ENCODE results near the gene RTN4. TPM values are rescaled to one million over a fixed set of nuclear protein-coding genes. Genes with fewer than 3 reads are reported as not detected.

RTN4 gene
- total RNA-seq, 4 donors from 2014 or later = 183 to 259 (median 244) TPM

- H3K27ac ChIP-seq = peak overlapping the region; percentile 89 to 93 (median 91)
- in situ Hi-C loops (cut with MboI; ENCODE audit: low sequenced_read_pairs in 4 of 4) = no loop called here
- no peak overlapping the region for H3K4me3 ChIP-seq
- ATAC-seq (peak; percentile 57 to 70), DNase-seq (peak; percentile 53 to 73)
- no peaks in the 10 kb centered on the region for H3K9me3 ChIP-seq
- H3K27me3 ChIP-seq = no peaks in the 10 kb centered on the region
- peaks cover 65 to 88% of the 10 kb centered on the region in 2 donors for H3K4me1 ChIP-seq
- intact Hi-C loops (cut with DNase I; ENCODE audit: low total_unique reads) = loop anchor here (5.0 kb wide), 1 partner anchor 81 kb away; no protein-coding TSS in a partner anchor
- H3K36me3 ChIP-seq = no peaks in the 10 kb centered on the region
- TF ChIP-seq POLR2A (IDR thresholded peaks at IDR 0.05) (peak in 1 of 2 donors; percentile 18), CTCF (IDR thresholded peaks at IDR 0.05 in 4 of 5, conservative IDR thresholded peaks at IDR 0.05 in 1 of 5) (no peak)
Observed at GRCh38 chr2:54966165-54966832, 84.0 kb downstream of the RTN4 start.

- H3K36me3 ChIP-seq = no peaks in the 10 kb centered on the region
- in situ Hi-C loops (cut with MboI; ENCODE audit: low sequenced_read_pairs in 4 of 4) = no loop called here
- no peaks in the 10 kb centered on the region for H3K9me3 ChIP-seq
- TF ChIP-seq POLR2A (IDR thresholded peaks at IDR 0.05) = no peak
- no peak for TF ChIP-seq CTCF (IDR thresholded peaks at IDR 0.05 in 4 of 5, conservative IDR thresholded peaks at IDR 0.05 in 1 of 5)
- intact Hi-C loops (cut with DNase I; ENCODE audit: low total_unique reads) = loop anchor here (5.0 kb wide), 1 partner anchor 82 kb away; no protein-coding TSS in a partner anchor
- H3K27ac ChIP-seq = peak overlapping the region; percentile 89 to 93 (median 91)
- no peak for DNase-seq
- no peaks in the 10 kb centered on the region for H3K27me3 ChIP-seq
- peaks cover 57 to 79% of the 10 kb centered on the region in 2 donors for H3K4me1 ChIP-seq
- no peak for ATAC-seq
- no peak overlapping the region for H3K4me3 ChIP-seq
Observed at GRCh38 chr2:54965425-54965824, 84.8 kb downstream of the RTN4 start.

DNA sequence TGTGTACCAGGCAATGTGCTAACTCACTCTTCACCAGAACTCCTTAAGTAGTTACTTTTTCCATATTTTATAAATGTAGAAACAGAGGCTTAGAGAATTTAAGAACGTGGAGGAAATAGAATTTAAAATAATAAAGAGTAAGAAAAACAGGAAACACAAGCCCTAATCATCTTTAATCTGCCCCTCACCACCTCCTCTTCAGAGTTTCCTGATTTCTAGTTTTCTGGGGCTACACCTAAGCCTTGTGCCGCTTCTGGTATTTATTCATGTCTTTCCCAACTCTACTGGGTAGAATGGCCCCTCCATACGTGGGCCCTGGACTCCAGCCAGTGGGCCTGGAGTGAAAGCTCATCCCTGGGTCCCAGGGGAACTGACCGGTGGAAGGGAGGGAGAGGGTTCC, 85.4 kb downstream of the RTN4 start:
- no peak for TF ChIP-seq CTCF (IDR thresholded peaks at IDR 0.05 in 4 of 5, conservative IDR thresholded peaks at IDR 0.05 in 1 of 5)
- no peak for TF ChIP-seq POLR2A (IDR thresholded peaks at IDR 0.05)
- intact Hi-C loops (cut with DNase I; ENCODE audit: low total_unique reads) (loop anchor here (5.0 kb wide), 1 partner anchor 82 kb away; no protein-coding TSS in a partner anchor), in situ Hi-C loops (cut with MboI; ENCODE audit: low sequenced_read_pairs in 4 of 4) (no loop called here)
- no peak for ATAC-seq
- DNase-seq = no peak
- H3K9me3 ChIP-seq = no peaks in the 10 kb centered on the region
- H3K4me1 ChIP-seq = peaks cover 53 to 73% of the 10 kb centered on the region in 2 donors
- H3K36me3 ChIP-seq = no peaks in the 10 kb centered on the region
- H3K4me3 ChIP-seq = no peak overlapping the region
- H3K27ac ChIP-seq = peak overlapping the region; percentile 5 to 93 (median 90)
- H3K27me3 ChIP-seq = no peaks in the 10 kb centered on the region

DNA sequence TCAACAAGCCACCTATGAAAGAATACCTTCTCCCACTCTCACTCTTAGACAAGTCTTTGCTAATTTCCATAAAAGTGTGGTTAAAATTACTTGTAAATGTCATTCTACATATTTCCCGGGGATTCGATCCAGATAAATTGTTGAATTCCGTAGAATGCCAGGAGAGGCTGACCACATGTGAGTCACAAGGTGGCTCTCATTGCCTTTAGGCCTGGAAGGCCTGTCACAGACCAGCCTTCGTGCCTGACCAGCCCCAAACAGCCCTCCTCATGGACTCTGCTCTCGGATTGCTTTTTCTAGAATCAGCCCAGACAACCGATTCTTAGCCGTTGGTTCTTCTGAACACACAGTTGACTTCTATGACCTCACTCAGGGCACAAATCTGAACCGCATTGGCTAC, 86.0 kb downstream of the RTN4 start:
- no peak for DNase-seq
- TF ChIP-seq CTCF (IDR thresholded peaks at IDR 0.05 in 4 of 5, conservative IDR thresholded peaks at IDR 0.05 in 1 of 5) (no peak), POLR2A (IDR thresholded peaks at IDR 0.05) (no peak)

More for the DNA sequence above, 86.0 kb downstream of the RTN4 start:
- ATAC-seq = no peak
- peaks cover 48 to 68% of the 10 kb centered on the region in 2 donors for H3K4me1 ChIP-seq
- H3K27me3 ChIP-seq = no peaks in the 10 kb centered on the region
- in situ Hi-C loops (cut with MboI; ENCODE audit: low sequenced_read_pairs in 4 of 4) = no loop called here
- H3K9me3 ChIP-seq = no peaks in the 10 kb centered on the region
- no peaks in the 10 kb centered on the region for H3K36me3 ChIP-seq
- intact Hi-C loops (cut with DNase I; ENCODE audit: low total_unique reads) = no loop called here
- peak overlapping the region in 2 of 4 donors; percentile 89 to 91 for H3K27ac ChIP-seq
- H3K4me3 ChIP-seq = no peak overlapping the region

Measured in gastrocnemius medialis (tissue), 4 donors.